ENCODE results near the gene NR6A1.

DNA sequence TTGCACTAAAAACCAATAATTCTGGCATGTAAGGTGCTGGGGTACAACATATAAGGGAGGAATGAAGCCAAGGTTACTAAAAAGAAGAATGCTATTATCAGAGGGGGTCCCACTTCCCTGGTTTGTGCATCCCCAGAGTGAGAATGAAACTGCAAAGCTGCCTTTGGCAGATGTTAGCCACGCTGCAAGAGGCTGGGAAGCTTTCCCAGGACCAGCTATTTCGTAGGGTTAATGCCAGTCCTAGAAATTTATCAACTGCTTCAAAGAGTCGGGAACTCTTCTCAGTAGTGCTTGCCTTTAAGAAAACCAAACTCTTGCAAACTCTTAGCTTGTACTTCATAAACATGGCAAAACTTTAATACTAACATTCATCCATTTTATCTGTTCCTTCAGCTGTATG, 176.4 kb downstream of the NR6A1 start:
- TF ChIP-seq, protein P1, sequence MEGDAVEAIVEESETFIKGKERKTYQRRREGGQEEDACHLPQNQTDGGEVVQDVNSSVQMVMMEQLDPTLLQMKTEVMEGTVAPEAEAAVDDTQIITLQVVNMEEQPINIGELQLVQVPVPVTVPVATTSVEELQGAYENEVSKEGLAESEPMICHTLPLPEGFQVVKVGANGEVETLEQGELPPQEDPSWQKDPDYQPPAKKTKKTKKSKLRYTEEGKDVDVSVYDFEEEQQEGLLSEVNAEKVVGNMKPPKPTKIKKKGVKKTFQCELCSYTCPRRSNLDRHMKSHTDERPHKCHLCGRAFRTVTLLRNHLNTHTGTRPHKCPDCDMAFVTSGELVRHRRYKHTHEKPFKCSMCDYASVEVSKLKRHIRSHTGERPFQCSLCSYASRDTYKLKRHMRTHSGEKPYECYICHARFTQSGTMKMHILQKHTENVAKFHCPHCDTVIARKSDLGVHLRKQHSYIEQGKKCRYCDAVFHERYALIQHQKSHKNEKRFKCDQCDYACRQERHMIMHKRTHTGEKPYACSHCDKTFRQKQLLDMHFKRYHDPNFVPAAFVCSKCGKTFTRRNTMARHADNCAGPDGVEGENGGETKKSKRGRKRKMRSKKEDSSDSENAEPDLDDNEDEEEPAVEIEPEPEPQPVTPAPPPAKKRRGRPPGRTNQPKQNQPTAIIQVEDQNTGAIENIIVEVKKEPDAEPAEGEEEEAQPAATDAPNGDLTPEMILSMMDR (IDR thresholded peaks at IDR 0.05; ENCODE audit: poor library complexity, severe bottlenecking) = no peak
- TF ChIP-seq EP300 (conservative IDR thresholded peaks at IDR 0.05; ENCODE audit: poor library complexity, severe bottlenecking) (no peak), POLR2AphosphoS5 (IDR thresholded peaks at IDR 0.05) (no peak), TAF1 (IDR thresholded peaks at IDR 0.05; ENCODE audit: low read depth) (no peak)
